Medulla oblongata (tissue), 1 donor: Measurements from ENCODE around the gene UVRAG.

Experiments used
- DNase-seq: peaks from one replicate; pipeline ENCODE4 v3.0.0-alpha.2; 2015; ENCODE audit errors: extremely low spot score

The UVRAG gene

DNA sequence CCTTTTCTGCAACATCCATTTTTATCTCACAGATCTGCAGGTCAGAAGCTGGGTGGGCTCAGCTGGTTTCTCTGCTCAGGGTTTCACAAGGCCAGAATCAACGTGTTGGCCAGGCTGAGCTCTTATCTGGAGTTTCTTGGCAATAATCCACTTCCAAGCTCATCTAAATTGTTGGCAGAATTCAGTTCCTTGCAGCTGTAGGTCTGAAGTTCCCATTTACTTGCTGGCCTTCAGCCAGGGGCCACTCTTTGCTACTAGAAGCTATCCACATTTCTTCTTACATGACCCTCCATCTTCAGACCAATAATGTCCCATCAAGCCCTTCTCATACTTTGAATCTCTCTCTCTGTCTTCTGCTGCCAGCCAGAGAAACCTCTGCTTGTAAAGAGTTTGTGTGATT, 287.8 kb downstream of the UVRAG start:
- no peak for DNase-seq

DNA sequence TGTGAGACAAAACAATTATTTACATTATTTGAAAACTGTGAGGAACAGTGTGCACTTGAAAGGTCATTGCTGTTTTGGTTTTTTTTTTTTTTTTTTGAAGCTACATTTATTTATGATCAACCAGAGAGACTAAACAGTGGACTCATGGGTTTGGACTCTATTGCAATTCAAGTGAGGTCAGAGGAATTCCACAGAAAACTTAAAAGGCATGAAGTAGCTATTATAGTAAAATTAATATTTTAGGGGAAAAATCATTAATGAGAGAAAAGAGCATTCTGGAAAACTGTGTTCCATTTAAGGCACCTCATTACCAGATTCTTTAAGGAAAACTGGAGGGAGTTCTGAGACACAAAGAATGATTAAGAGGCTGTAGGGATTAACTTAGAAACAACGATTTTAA, 288.4 kb downstream of the UVRAG start:
- no peak for DNase-seq

DNA sequence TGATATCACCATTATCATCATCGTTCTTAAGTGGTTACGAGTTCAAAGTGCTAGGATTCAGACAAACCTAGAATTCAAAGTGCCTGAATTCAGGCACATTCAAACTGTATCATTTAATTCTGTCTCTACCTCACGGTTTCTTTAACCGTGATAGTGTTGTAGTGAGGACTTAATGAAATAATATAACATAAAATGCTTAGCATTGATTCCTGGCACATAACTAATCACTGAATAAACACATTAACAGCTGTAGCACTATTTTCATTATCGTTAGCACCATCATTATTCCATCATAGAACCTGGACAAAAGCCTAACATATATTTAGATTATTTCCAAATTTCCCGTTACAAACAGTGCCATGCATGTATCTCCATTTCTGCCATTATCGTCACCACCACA, 289.3 kb downstream of the UVRAG start:
- DNase-seq = no peak

GRCh38 chr11:76105637-76106036, 290.6 kb downstream of the UVRAG start:
- no peak for DNase-seq

DNA sequence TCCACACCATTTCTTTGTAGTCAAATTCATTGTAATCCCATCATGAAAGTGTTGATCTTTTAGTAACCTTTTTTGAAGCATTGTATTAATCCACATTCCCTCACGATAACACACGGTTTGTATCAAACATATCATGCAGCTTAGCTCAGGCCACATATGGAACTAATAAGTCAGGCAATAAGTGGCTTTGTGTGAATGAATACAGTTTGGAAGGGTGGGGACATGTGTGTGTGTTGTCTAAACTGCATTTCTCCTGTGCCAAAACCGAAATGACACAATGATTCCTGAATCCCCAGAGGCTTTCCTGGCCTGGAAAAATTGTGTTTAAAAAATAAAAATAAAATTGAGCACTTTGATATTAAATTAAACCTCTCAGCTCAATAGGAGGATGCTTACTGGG, 293.0 kb downstream of the UVRAG start:
- DNase-seq = no peak

GRCh38 chr11:76114238-76114637, 299.2 kb downstream of the UVRAG start:
- no peak for DNase-seq

GRCh38 chr11:76115555-76115954, 300.5 kb downstream of the UVRAG start:
- DNase-seq = no peak

GRCh38 chr11:76119032-76119431, 304.0 kb downstream of the UVRAG start:
- DNase-seq = peak; percentile 15

- DNase-seq = peak; percentile 51
These were observed 304.8 kb downstream of the UVRAG start for GRCh38 chr11:76119779-76120178.

DNA sequence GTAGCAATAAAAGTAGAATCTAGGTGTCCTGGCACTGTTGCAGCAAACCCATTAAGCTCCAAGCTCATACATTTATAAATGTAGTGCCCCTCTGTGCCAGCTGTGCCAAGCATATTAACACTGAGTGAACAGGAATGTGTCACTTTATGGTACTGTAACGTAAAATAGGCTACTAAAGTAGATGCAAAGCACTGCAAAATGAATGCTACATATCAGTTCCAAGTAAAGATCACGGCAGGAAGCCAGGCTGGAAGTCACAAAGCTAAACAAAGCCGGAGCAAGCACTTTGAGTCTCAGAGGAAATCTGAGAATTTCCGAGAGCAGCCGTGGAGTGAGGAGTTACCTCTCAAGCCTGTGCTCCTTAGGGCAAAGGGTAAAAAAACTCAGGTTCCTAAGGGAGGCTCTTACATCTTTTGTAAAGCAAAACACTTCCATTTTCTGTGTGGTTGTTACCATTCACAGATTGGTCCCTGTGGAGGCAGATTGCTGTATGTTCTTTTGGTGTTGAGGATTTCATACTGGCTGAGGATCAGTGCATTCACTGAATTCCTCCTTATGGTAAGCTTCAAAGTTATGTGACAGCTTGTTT, 305.6 kb downstream of the UVRAG start:
- DNase-seq = no peak

DNA sequence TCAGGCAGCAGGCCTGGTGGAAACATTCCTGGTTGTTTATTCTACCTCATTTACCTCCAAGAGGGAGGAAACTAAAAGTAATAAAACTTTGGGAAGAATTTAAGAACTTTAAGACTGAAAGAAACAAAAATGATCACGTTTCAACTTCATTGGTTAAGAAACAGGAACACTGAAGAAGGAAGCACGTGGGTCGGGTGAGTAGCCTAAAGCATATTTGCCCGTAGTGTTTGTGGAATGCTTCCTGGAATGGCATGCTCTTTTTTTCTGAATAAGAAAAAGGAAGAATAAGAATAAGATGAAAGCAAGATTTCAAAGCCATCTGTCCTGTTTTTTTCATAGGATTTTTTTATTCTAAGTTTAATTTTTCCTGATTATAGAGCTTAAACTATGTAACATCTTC, 308.2 kb downstream of the UVRAG start:
- DNase-seq = no peak

- DNase-seq = no peak
These were observed 310.1 kb downstream of the UVRAG start for GRCh38 chr11:76124905-76125770.

- no peak for DNase-seq
These were observed 314.7 kb downstream of the UVRAG start for GRCh38 chr11:76129729-76130128.

DNA sequence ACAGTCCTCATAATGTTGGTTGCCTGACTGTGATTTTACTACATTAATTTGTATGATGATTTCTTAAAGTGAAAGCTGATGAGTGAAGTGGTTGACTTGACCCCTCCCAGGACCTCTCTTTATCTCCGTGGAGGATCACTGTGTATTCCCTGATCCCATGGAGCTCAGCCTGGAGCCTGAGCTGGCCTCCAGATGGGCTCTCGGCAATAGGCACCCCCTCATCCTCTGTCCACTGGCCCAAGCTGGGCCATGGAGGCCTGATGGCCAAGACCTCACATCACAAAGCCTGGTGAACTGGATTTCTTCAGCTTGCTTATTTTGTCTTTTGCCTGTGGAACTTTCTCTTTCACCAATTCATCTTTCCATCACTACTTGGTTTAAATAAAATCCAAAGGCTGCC, 316.1 kb downstream of the UVRAG start:
- no peak for DNase-seq

GRCh38 chr11:76131671-76132631, 316.9 kb downstream of the UVRAG start:
- no peak for DNase-seq

DNA sequence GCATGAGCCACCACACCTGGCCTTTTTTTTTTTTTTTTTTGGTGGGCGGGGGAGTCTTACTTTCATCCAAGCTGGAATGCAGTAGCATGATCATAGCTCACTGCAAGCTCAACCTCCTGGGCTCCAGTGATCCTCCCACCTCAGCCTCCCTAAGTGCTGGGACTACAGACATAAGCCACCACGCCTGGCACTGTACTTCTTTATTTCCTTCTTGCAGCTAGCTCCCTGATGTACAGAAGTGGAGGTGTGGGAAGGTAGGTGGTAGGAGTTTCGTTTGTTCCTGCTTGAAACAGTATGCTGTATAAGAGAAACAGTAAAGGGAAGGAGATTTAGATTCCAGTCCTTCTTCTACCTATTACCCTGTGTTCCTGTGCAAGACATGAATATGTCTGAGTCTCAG, 319.2 kb downstream of the UVRAG start:
- DNase-seq = no peak

DNA sequence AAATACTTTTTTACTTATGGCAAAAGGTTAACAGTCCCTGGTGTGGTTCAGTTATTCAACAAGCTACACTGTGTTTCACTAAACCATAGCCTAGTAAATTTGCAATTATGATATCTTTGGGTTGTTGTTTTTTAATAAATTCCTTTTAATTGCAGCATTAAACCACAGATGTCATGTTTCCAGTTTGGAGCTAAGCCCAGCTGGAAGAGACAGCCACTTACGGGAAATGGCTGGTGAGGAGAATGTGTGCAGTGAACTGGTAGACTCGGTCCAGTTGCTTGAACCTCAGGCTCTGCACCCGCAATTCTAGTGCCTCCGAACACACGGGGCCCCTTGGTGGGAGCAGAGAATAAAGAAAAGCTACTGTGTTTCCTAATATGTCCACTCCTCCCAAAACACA, 320.5 kb downstream of the UVRAG start:
- no peak for DNase-seq

DNA sequence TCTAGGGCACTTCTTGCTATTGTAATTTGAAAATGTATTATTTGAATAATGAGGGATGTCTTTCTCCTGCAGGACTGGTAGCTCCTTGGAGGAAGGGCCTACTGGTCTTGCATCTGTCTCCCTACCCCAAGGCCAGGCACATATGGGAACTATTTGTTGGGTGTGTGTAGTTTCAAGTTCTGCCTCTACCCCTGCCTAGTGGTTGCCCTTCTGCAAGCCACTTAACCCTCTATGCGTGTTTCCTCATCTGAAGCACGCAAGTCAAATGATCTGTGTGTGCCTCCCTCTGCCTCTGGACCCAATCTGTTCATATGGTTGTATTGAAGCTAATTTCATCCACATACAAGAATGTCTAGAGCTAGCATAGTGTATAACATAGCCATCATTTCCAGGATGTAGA, 324.3 kb downstream of the UVRAG start:
- DNase-seq = no peak

DNA sequence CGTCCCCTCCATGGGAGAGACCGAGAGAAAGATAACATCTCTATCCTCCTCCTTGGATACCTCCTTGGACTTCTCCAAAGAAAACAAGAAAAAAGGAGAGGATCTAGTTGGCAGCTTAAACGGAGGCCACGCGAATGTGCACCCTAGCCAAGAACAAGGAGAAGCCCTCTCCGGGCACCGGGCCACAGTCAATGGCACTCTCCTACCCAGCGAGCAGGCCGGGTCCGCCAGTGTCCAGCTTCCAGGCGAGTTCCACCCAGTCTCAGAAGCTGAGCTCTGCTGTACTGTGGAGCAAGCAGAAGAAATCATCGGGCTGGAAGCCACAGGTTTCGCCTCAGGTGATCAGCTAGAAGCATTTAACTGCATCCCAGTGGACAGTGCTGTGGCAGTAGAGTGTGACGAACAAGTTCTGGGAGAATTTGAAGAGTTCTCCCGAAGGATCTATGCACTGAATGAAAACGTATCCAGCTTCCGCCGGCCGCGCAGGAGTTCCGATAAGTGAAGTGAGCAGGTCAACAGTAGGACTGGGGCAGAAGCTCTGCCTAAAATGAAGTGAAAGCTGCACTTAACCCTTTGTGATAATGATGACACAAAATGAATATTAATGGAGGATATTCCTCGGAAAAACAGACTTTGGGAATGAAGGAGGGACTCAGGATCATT, 326.0 kb downstream of the UVRAG start:
- DNase-seq = peak; percentile 67

- DNase-seq = no peak
These were observed 327.0 kb downstream of the UVRAG start for GRCh38 chr11:76141901-76142588.

- DNase-seq = no peak
These were observed 328.3 kb downstream of the UVRAG start for GRCh38 chr11:76143274-76143673.
